IMR-90 (cell line): ENCODE measurements around the gene NUP54. TPM values are rescaled to one million over a fixed set of nuclear protein-coding genes. Genes with fewer than 3 reads are reported as not detected.

Experiments
- ATAC-seq: fragments of 200-7000 bp; cut with Tn5 transposase; 2 replicates; pipeline ENCODE4 v1.9.1; 2020; ENCODE audit warnings: low read depth, mild to moderate bottlenecking, moderate library complexity
- BruUV-seq: library from RNA; stranded (reverse); fragments of 400-500 nt; replicated peaks from 2 replicates; lab custom pipeline; 2021; lab: Mats Ljungman, UMichigan
- CTCF ChIA-PET: fragments of 300-600 bp; formaldehyde crosslinking; extraction: SDS; loops from one replicate; lab custom pipeline; 2021; ENCODE audit warnings: antibody characterized with exemption; lab: Yijun Ruan, JAX
- POLR2A ChIA-PET: fragments of 300-600 bp; sonication (Branson Sonifier 250); formaldehyde crosslinking; loops from one replicate; lab custom pipeline; 2022; ENCODE audit warnings: antibody characterized with exemption; ENCODE audit not compliant: unreplicated experiment; lab: Charles Lee
- DNase-seq: peaks from one replicate; pipeline ENCODE4 v3.0.0; 2013
- H2AFZ ChIP-seq: replicated peaks from 2 replicates; pipeline ENCODE3; 2013; ENCODE audit warnings: low read length, mild to moderate bottlenecking; ENCODE audit not compliant: poor library complexity
- H2AK5ac ChIP-seq: 2 replicates; pipeline ENCODE4 v1.6.1; 2013; ENCODE audit warnings: low read depth, low read length, inconsistent platforms
- H2AK9ac ChIP-seq: replicated peaks from 2 replicates; pipeline ENCODE3; 2013; ENCODE audit warnings: mild to moderate bottlenecking, low read depth, low read length, moderate library complexity; ENCODE audit not compliant: poor library complexity
- H2BK120ac ChIP-seq: 2 replicates; pipeline ENCODE4 v1.6.1; 2013; ENCODE audit warnings: low read depth, low read length, inconsistent platforms
- H2BK15ac ChIP-seq: 3 replicates; pipeline ENCODE4 v1.6.1; 2013; ENCODE audit warnings: low read depth, low read length, inconsistent platforms
- H2BK20ac ChIP-seq: 2 replicates; pipeline ENCODE4 v1.6.1; 2013; ENCODE audit warnings: low read depth, mild to moderate bottlenecking, inconsistent platforms, low read length, moderate library complexity
- H2BK5ac ChIP-seq: 2 replicates; pipeline ENCODE4 v1.6.1; 2013; ENCODE audit warnings: mild to moderate bottlenecking, low read depth, low read length, inconsistent platforms; ENCODE audit not compliant: poor library complexity, severe bottlenecking
- H3K14ac ChIP-seq: replicated peaks from 2 replicates; pipeline ENCODE4 v1.6.1; 2013; ENCODE audit warnings: low read depth, low read length, inconsistent platforms
- H3K18ac ChIP-seq: 2 replicates; pipeline ENCODE4 v1.6.1; 2013; ENCODE audit warnings: low read depth, low read length, control low read depth
- H3K23ac ChIP-seq: 2 replicates; pipeline ENCODE4 v1.6.1; 2013; ENCODE audit warnings: low read depth, low read length, inconsistent platforms
- H3K27ac ChIP-seq: 2 replicates; pipeline ENCODE4 v1.5.1; 2013; ENCODE audit warnings: mild to moderate bottlenecking, control low read depth, low read length; ENCODE audit not compliant: insufficient read depth
- H3K27me3 ChIP-seq: 2 replicates; pipeline ENCODE4 v1.6.1; 2013; ENCODE audit warnings: low read length; ENCODE audit not compliant: control insufficient read depth, insufficient read depth
- H3K36me3 ChIP-seq: 2 replicates; pipeline ENCODE4 v1.6.1; 2013; ENCODE audit warnings: low read length, mixed read lengths; ENCODE audit not compliant: control insufficient read depth, insufficient read depth
- H3K4ac ChIP-seq: 2 replicates; pipeline ENCODE4 v1.6.1; 2013; ENCODE audit warnings: low read depth, low read length, inconsistent platforms
- H3K4me1 ChIP-seq: 2 replicates; pipeline ENCODE4 v1.6.1; 2013; ENCODE audit warnings: low read length, mixed read lengths; ENCODE audit not compliant: control insufficient read depth, insufficient read depth
- H3K4me2 ChIP-seq: 2 replicates; pipeline ENCODE4 v1.6.1; 2013; ENCODE audit warnings: low read depth, mild to moderate bottlenecking, control low read depth, low read length, moderate library complexity
- H3K4me3 ChIP-seq: 2 replicates; pipeline ENCODE4 v1.5.1; 2013; ENCODE audit warnings: low read depth, mild to moderate bottlenecking, control low read depth, low read length, moderate library complexity; ENCODE audit not compliant: insufficient read depth
- H3K56ac ChIP-seq: 2 replicates; pipeline ENCODE4 v1.6.1; 2013; ENCODE audit warnings: low read length, inconsistent platforms; ENCODE audit not compliant: insufficient read depth; ENCODE audit errors: extremely low read depth
- H3K79me1 ChIP-seq, 2 experiments: 2 replicates each; pipeline ENCODE4 v1.6.1; 2013; ENCODE audit warnings: low read length in 2 of 2, inconsistent platforms in 1 of 2, low read depth in 1 of 2
- H3K9ac ChIP-seq: 2 replicates; pipeline ENCODE4 v1.6.1; 2013; ENCODE audit warnings: low read depth, low read length, control low read depth
- H3K9me1 ChIP-seq: 2 replicates; pipeline ENCODE4 v1.6.1; 2013; ENCODE audit warnings: low read length, inconsistent platforms; ENCODE audit not compliant: insufficient read depth
- H3K9me3 ChIP-seq: 2 replicates; pipeline ENCODE4 v1.6.1; 2013; ENCODE audit warnings: low read length; ENCODE audit not compliant: control insufficient read depth, insufficient read depth
- H4K20me1 ChIP-seq: 2 replicates; pipeline ENCODE4 v1.6.1; 2013; ENCODE audit warnings: low read length, inconsistent platforms; ENCODE audit not compliant: insufficient read depth
- H4K5ac ChIP-seq: 2 replicates; pipeline ENCODE4 v1.6.1; 2013; ENCODE audit warnings: mild to moderate bottlenecking, low read depth, low read length, control low read depth
- H4K8ac ChIP-seq, 2 experiments: 2 replicates each; pipeline ENCODE4 v1.6.1; 2013; ENCODE audit warnings: low read depth in 2 of 2, low read length in 2 of 2, control low read depth in 1 of 2, inconsistent platforms in 1 of 2
- H4K91ac ChIP-seq: 2 replicates; pipeline ENCODE4 v1.6.1; 2013; ENCODE audit warnings: low read depth, low read length, inconsistent platforms; ENCODE audit not compliant: insufficient read depth
- MAZ ChIP-seq: IDR thresholded peaks from 2 replicates; pipeline ENCODE4 v1.6.1; 2012; ENCODE audit warnings: low read depth, mild to moderate bottlenecking, low read length, improper control_type of control experiment, moderate library complexity, borderline replicate concordance
- RCOR1 ChIP-seq: IDR thresholded peaks from 2 replicates; pipeline ENCODE4 v1.6.1; 2012; ENCODE audit warnings: mild to moderate bottlenecking, low read length, improper control_type of control experiment; ENCODE audit not compliant: insufficient replicate concordance
- WGBS, 2 experiments: methylation state at CpG; one replicate each; pipeline versions ENCODE4 v1.1.5 to v1.1.7; 2013; ENCODE audit warnings: missing lambda C conversion rate in 2 of 2; ENCODE audit not compliant: insufficient read length in 1 of 2; ENCODE audit errors: extremely low coverage in 2 of 2; 5-methylcytosine and 5-hydroxymethylcytosine counted together
- dilution Hi-C: fragments of 300-500 bp; cut with HindIII; formaldehyde crosslinking; loops from one replicate; pipeline ENCODE4 v1.14.3; 2018; ENCODE audit warnings: low sequenced_read_pairs; ENCODE audit not compliant: unreplicated experiment
- in situ Hi-C: fragments of 300-500 bp; cut with MboI; formaldehyde crosslinking; loops from 3 replicates; pipeline ENCODE4 v1.14.3; 2019; ENCODE audit warnings: low sequenced_read_pairs, inconsistent platforms, mixed read lengths
- intact Hi-C: fragments of 100-400 bp; cut with micrococcal nuclease; formaldehyde crosslinking; loops from 2 replicates; pipeline ENCODE4 v1.10.0; 2022
- polyA plus RNA-seq, 3 experiments: library from polyadenylated mRNA; depleted of rRNA; stranded (reverse); fragments of >200 nt; gene quantifications; 2 replicates each; pipeline ENCODE4 v1.2.3, GENCODE V29; 2012; ENCODE audit warnings: low replicate concordance in 1 of 3
- total RNA-seq: library from RNA; depleted of rRNA; stranded (reverse); fragments of >200 nt; gene quantifications from 2 replicates; pipeline ENCODE4 v1.2.3, GENCODE V29; 2012

The NUP54 gene
- total and polyA plus RNA-seq, 2 of the 4 experiments (the other 2 are of a cell fraction), result 24.6 to 44.4 TPM

- H2BK5ac ChIP-seq, result no peak within 1 kb of the TSS
- H4K91ac ChIP-seq, result no peak within 1 kb of the TSS
- no peak within 1 kb of the TSS for H3K9ac ChIP-seq
- H2AFZ ChIP-seq, result no peak within 1 kb of the TSS
- CTCF ChIA-PET, result interaction anchor here (0.8 to 1.6 kb wide), 2 partner anchors 10 to 78 kb away, joined by 3 to 8 read pairs; no protein-coding TSS in a partner anchor
- no CpG with 5 or more reads among the region's 1 CpG for WGBS, 2 experiments
- no peak within 1 kb of the TSS for H3K56ac ChIP-seq
- no peak within 1 kb of the TSS for H3K4me2 ChIP-seq
- H4K20me1 ChIP-seq, result no peaks in the 10 kb centered on the region
- in situ Hi-C loops, result loop anchor here (10.0 kb wide), 1 partner anchor 180 kb away; no protein-coding TSS in a partner anchor
- no peak within 1 kb of the TSS for H3K18ac ChIP-seq
- intact Hi-C loops, result no loop called here
- H3K4ac ChIP-seq, result no peak within 1 kb of the TSS
- no peak within 1 kb of the TSS for H2AK5ac ChIP-seq
- H3K23ac ChIP-seq, result no peak within 1 kb of the TSS
- H4K8ac ChIP-seq, result no peak within 1 kb of the TSS
- BruUV-seq, result no TSS peak
- ATAC-seq (peak; percentile 61; the same call in 1 of the 2 replicates), DNase-seq (peak; percentile 13)
- no peaks in the 10 kb centered on the region for H3K79me1 ChIP-seq
- no peak within 1 kb of the TSS for H3K14ac ChIP-seq
- no peak for TF ChIP-seq MAZ
- TF ChIP-seq RCOR1, result no peak
- H2BK120ac ChIP-seq, result no peak within 1 kb of the TSS
- H3K4me3 ChIP-seq, result no peak within 1 kb of the TSS
- H2BK20ac ChIP-seq, result no peak within 1 kb of the TSS
- no peaks in the 10 kb centered on the region for H3K9me1 ChIP-seq
- H3K36me3 ChIP-seq, result no peaks in the 10 kb centered on the region
- POLR2A ChIA-PET, result interaction anchor here (0.5 kb wide), 1 partner anchor 242 kb away, joined by 18 read pairs; no protein-coding TSS in a partner anchor
- H4K5ac ChIP-seq, result no peak within 1 kb of the TSS
- no peak within 1 kb of the TSS for H2AK9ac ChIP-seq
- H3K4me1 ChIP-seq, result no peaks in the 10 kb centered on the region
- H2BK15ac ChIP-seq, result no peak within 1 kb of the TSS
- no peaks in the 10 kb centered on the region for H3K9me3 ChIP-seq
- H3K27ac ChIP-seq, result no peak within 1 kb of the TSS
- H3K27me3 ChIP-seq, result peaks cover 5% of the 10 kb centered on the region
- dilution Hi-C loops, result no loop called here
Measured at GRCh38 chr4:76074468-76074867, 73.7 kb downstream of the NUP54 start, which contains the start of gene ART3. ART3 (plus strand) TSS chr4:76074709; CDS start chr4:76075890, 1,181 bp downstream.
